Progenitor cell of endocrine pancreas (in vitro differentiated cells): ENCODE results near the gene SPTBN5. TPM values are rescaled to one million over a fixed set of nuclear protein-coding genes. Genes with fewer than 3 reads are reported as not detected.

Experiments used
- DNase-seq: peaks from one replicate; pipeline ENCODE4 v3.0.0; 2021; ENCODE audit warnings: low spot score; ENCODE audit not compliant: unreplicated experiment
- H3K27ac Mint-ChIP-seq: 2 replicates; pipeline ENCODE4 v1.8.0; 2021; ENCODE audit warnings: mild to moderate bottlenecking, moderate library complexity, mixed read lengths
- H3K27me3 Mint-ChIP-seq: 2 replicates; pipeline ENCODE4 v1.8.0; 2021; ENCODE audit warnings: mixed read lengths
- H3K36me3 Mint-ChIP-seq: 2 replicates; pipeline ENCODE4 v1.8.0; 2022; ENCODE audit warnings: mixed read lengths; ENCODE audit not compliant: insufficient read depth
- H3K4me1 Mint-ChIP-seq: 2 replicates; pipeline ENCODE4 v1.8.0; 2021; ENCODE audit warnings: low read depth, mixed read lengths
- H3K4me3 Mint-ChIP-seq: 2 replicates; pipeline ENCODE4 v1.8.0; 2021; ENCODE audit warnings: low read depth, mild to moderate bottlenecking, moderate library complexity, mixed read lengths
- H3K9me3 Mint-ChIP-seq: 2 replicates; pipeline ENCODE4 v1.8.0; 2021; ENCODE audit warnings: low read depth, mixed read lengths
- CTCF ChIP-seq: fragments of 200-600 bp; sonication (generic); IDR thresholded peaks from one replicate; pipeline ENCODE4 v1.5.0; 2021; ENCODE audit warnings: antibody characterized with exemption, mild to moderate bottlenecking; ENCODE audit not compliant: unreplicated experiment
- total RNA-seq: library from RNA; stranded (reverse); gene quantifications from 2 replicates; pipeline ENCODE4 v1.2.1, GENCODE V29; 2021

SPTBN5 gene
- total RNA-seq, 1 donor from 2014 or later, result 7.9 TPM

GRCh38 chr15:41862515-41863116 is 31.2 kb downstream of the SPTBN5 start:
- Mint-ChIP-seq H3K9me3 (no peaks in the 10 kb centered on the region), H3K36me3 (no peaks in the 10 kb centered on the region), H3K4me1 (peaks cover 10% of the 10 kb centered on the region), H3K27ac (no peak overlapping the region), H3K4me3 (no peak overlapping the region), H3K27me3 (no peaks in the 10 kb centered on the region)
- DNase-seq, result no peak
- TF ChIP-seq CTCF, result no peak

- Mint-ChIP-seq H3K36me3 (no peaks in the 10 kb centered on the region), H3K4me1 (peaks cover 5% of the 10 kb centered on the region), H3K27ac (no peak overlapping the region), H3K27me3 (no peaks in the 10 kb centered on the region), H3K9me3 (no peaks in the 10 kb centered on the region), H3K4me3 (no peak overlapping the region)
- TF ChIP-seq CTCF, result no peak
- no peak for DNase-seq
Measured at GRCh38 chr15:41861736-41862356, 32.0 kb downstream of the SPTBN5 start.

- no peaks in the 10 kb centered on the region for H3K36me3 Mint-ChIP-seq
- H3K4me3 Mint-ChIP-seq, result no peak overlapping the region
- H3K9me3 Mint-ChIP-seq, result no peaks in the 10 kb centered on the region
- TF ChIP-seq CTCF, result no peak
- no peak overlapping the region for H3K27ac Mint-ChIP-seq
- H3K4me1 Mint-ChIP-seq, result peaks cover under 1% of the 10 kb centered on the region
- H3K27me3 Mint-ChIP-seq, result no peaks in the 10 kb centered on the region
- DNase-seq, result no peak
Measured at GRCh38 chr15:41860049-41860828, 33.6 kb downstream of the SPTBN5 start.

- no peak for DNase-seq
- no peak overlapping the region for H3K27ac Mint-ChIP-seq
- no peak for TF ChIP-seq CTCF
- no peaks in the 10 kb centered on the region for H3K27me3 Mint-ChIP-seq
- H3K9me3 Mint-ChIP-seq, result no peaks in the 10 kb centered on the region
- H3K36me3 Mint-ChIP-seq, result no peaks in the 10 kb centered on the region
- no peaks in the 10 kb centered on the region for H3K4me1 Mint-ChIP-seq
- no peak overlapping the region for H3K4me3 Mint-ChIP-seq
Measured at GRCh38 chr15:41858756-41859155, 35.1 kb downstream of the SPTBN5 start.

- no peak for TF ChIP-seq CTCF
- Mint-ChIP-seq H3K36me3 (no peaks in the 10 kb centered on the region), H3K4me1 (no peaks in the 10 kb centered on the region), H3K27ac (no peak overlapping the region), H3K4me3 (no peak overlapping the region), H3K27me3 (no peaks in the 10 kb centered on the region), H3K9me3 (no peaks in the 10 kb centered on the region)
- DNase-seq, result no peak
Measured at GRCh38 chr15:41857316-41857715, 36.5 kb downstream of the SPTBN5 start.
